ENCODE measurements around the gene GALNT3. TPM values are rescaled to one million over a fixed set of nuclear protein-coding genes. Genes with fewer than 3 reads are reported as not detected.

The GALNT3 gene
- total and polyA plus RNA-seq, 11 donors = 0.08 to 1.2 (median 0.16) TPM; not detected in 4

DNA sequence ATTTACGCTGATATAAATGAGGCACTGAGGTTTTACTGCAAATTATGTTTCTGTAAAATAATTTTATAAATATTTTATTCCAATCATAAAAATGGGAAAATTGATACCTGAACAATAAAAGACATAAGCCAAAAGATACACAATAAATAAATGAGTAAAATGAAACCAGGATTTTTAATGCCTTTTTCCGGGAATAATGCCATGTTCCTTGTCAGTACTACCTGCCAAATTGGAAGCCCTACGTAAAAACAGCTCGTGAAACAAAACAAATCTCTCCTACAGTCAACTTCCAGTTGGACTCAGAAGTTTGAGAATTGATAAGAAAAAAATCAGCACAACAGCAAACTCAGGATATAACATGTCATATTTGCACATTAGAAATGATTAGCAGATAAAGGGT, 18.0 kb downstream of the GALNT3 start:
- Histone ChIP-seq H3K27ac (no peak overlapping the region), H3K9me3 (peaks cover 0 to 16% (median 3%) of the 10 kb centered on the region in 12 donors), H3K27me3 (peaks cover 0 to 3% (median 0%) of the 10 kb centered on the region in 9 donors), H3K36me3 (no peaks in the 10 kb centered on the region), H3K4me3 (no peak overlapping the region), H3K4me1 (no peaks in the 10 kb centered on the region)
- no peak for DNase-seq
- intact Hi-C loops (cut with DNase I) = no loop called here
- ATAC-seq = no peak
- 35 to 50% (median 41%) methylated on average over 4 of the region's 4 CpGs for WGBS, 4 donors
- no peak for TF ChIP-seq POLR2A (IDR thresholded peaks at IDR 0.05)
- TF ChIP-seq, protein P1, sequence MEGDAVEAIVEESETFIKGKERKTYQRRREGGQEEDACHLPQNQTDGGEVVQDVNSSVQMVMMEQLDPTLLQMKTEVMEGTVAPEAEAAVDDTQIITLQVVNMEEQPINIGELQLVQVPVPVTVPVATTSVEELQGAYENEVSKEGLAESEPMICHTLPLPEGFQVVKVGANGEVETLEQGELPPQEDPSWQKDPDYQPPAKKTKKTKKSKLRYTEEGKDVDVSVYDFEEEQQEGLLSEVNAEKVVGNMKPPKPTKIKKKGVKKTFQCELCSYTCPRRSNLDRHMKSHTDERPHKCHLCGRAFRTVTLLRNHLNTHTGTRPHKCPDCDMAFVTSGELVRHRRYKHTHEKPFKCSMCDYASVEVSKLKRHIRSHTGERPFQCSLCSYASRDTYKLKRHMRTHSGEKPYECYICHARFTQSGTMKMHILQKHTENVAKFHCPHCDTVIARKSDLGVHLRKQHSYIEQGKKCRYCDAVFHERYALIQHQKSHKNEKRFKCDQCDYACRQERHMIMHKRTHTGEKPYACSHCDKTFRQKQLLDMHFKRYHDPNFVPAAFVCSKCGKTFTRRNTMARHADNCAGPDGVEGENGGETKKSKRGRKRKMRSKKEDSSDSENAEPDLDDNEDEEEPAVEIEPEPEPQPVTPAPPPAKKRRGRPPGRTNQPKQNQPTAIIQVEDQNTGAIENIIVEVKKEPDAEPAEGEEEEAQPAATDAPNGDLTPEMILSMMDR (IDR thresholded peaks at IDR 0.05) = no peak

DNA sequence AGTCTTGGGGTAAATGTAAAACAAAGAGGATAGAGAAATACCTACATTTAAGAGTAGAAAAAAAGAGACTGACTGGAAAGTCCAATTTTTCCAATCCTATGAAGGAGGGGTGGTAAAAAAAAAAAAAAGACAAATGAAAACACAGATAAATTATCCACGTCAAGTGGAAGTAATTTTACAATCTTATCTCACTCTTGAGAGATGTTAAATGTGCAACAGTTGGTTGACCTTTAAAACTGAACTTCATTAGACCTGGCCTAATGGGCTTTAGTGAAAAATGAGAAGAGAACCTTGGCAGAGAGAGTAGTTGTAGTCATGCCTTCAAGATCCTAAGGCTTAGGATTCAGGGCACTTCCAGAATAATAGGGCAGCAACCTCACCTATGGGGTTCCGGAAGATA, 20.4 kb downstream of the GALNT3 start:
- Histone ChIP-seq H3K27me3 (no peaks in the 10 kb centered on the region), H3K4me3 (no peak overlapping the region), H3K9me3 (peaks cover 0 to 2% (median under 1%) of the 10 kb centered on the region in 12 donors), H3K4me1 (no peaks in the 10 kb centered on the region), H3K27ac (no peak overlapping the region), H3K36me3 (no peaks in the 10 kb centered on the region)
- intact Hi-C loops (cut with DNase I) = no loop called here
- 65 to 76% (median 70%) methylated on average over 2 of the region's 2 CpGs for WGBS, 4 donors
- DNase-seq (no peak), ATAC-seq (no peak)
- TF ChIP-seq, protein P1 (IDR thresholded peaks at IDR 0.05) = no peak
- TF ChIP-seq POLR2A (IDR thresholded peaks at IDR 0.05) = no peak

DNA sequence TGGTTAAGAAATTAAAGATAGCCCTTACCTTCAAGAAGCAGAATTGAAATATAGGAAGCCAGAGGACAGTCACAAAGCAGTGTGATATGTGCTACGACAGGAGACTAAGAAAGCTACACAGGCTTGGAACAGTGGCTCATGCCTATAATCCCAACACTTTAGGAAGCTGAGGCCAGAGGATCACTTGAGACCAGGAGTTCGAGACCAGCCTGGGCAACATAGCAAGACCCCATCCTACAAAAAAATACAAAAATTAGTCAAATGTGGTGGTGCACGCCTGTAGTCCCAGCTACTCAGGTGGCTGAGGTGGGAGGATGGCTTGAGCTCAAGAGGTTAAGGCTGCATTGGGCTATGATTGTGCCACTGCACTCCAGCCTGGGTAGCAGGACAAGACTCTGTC, 21.9 kb downstream of the GALNT3 start:
- Histone ChIP-seq H3K27ac (no peak overlapping the region), H3K9me3 (no peaks in the 10 kb centered on the region), H3K4me3 (no peak overlapping the region), H3K27me3 (no peaks in the 10 kb centered on the region), H3K36me3 (no peaks in the 10 kb centered on the region), H3K4me1 (no peaks in the 10 kb centered on the region)
- no peak for DNase-seq
- no peak for TF ChIP-seq POLR2A (IDR thresholded peaks at IDR 0.05)
- TF ChIP-seq, protein P1 (IDR thresholded peaks at IDR 0.05) = no peak
- intact Hi-C loops (cut with DNase I) = no loop called here
- ATAC-seq = no peak
- 88 to 97% (median 93%) methylated on average over 3 of the region's 3 CpGs for WGBS, 4 donors

DNA sequence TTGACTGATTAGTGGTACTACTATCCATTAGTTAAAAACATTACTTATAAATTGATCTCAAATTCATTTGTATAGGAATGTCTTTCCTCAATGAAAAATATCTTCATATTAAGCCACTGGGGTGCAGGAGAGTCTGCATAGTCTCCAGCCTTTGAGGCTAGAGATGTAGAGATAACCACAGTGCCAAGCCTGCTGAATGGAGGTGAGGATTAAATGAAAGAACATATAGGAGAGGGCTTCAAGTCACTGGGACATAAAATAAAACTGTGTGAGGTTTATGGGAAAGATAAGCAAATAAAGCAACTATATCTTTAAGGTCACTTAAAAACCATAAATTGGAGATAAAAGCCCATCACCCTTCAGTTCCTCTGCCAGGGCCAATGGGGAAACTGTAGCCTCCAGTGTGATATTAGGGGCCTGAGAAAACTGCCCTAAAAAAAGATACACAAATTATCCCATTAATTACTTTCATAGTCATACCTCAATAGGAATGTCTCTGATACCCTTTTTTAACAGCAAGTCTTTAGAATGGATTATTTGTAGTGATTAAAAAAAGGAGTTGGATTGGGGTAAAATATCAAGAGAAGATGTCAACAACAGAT, 27.6 kb downstream of the GALNT3 start:
- intact Hi-C loops (cut with DNase I) = loop anchor here in 1 of 10 donors (5.0 kb wide), 1 partner anchor 346 kb away; no protein-coding TSS in a partner anchor
- no peaks in the 10 kb centered on the region for H3K36me3 ChIP-seq
- TF ChIP-seq, protein P1 (IDR thresholded peaks at IDR 0.05) = no peak
- no peak for TF ChIP-seq POLR2A (IDR thresholded peaks at IDR 0.05)
- H3K27ac ChIP-seq = no peak overlapping the region
- ATAC-seq (no peak), DNase-seq (no peak)
- no peaks in the 10 kb centered on the region for H3K27me3 ChIP-seq
- no peaks in the 10 kb centered on the region for H3K4me1 ChIP-seq
- H3K4me3 ChIP-seq = no peak overlapping the region
- H3K9me3 ChIP-seq = no peaks in the 10 kb centered on the region
